DND-41 (cell line): ENCODE measurements around the gene TEDC1.

ENCODE experiments used
- ATAC-seq: fragments of 200-7000 bp; cut with Tn5 transposase; 3 replicates; pipeline ENCODE4 v1.9.1; 2021; ENCODE audit warnings: low read depth; ENCODE audit not compliant: insufficient read depth
- DNase-seq: peaks from one replicate; pipeline ENCODE4 v3.0.0-alpha.2; 2020
- H2AFZ ChIP-seq: 2 replicates; pipeline ENCODE4 v1.6.0; 2012; ENCODE audit warnings: low read depth, low read length
- H3K27ac ChIP-seq: 2 replicates; pipeline ENCODE4 v1.5.1; 2012; ENCODE audit warnings: low read length, inconsistent platforms
- H3K27me3 ChIP-seq: fragments of 200-600 bp; sonication (generic); 2 replicates; pipeline ENCODE4 v1.6.0; 2012; ENCODE audit warnings: low read length, mild to moderate bottlenecking, inconsistent platforms; ENCODE audit not compliant: insufficient read depth, poor library complexity
- H3K36me3 ChIP-seq: 2 replicates; pipeline ENCODE4 v1.5.1; 2012; ENCODE audit warnings: low read length, inconsistent platforms; ENCODE audit not compliant: insufficient read depth
- H3K4me1 ChIP-seq: 2 replicates; pipeline ENCODE4 v1.5.1; 2012; ENCODE audit warnings: mild to moderate bottlenecking, low read length; ENCODE audit not compliant: insufficient read depth
- H3K4me2 ChIP-seq: 2 replicates; pipeline ENCODE4 v1.6.0; 2012; ENCODE audit warnings: mild to moderate bottlenecking, moderate library complexity, low read length, inconsistent platforms; ENCODE audit not compliant: insufficient read depth
- H3K4me3 ChIP-seq, 2 experiments: fragments of 200-600 bp in 1 of 2; shearing (Covaris generic) in 1 of 2; 2 replicates each; pipeline ENCODE4 v1.5.1; 2012 to 2016; ENCODE audit warnings: inconsistent platforms in 2 of 2, low read length in 2 of 2, mild to moderate bottlenecking in 2 of 2, low read depth in 1 of 2, moderate library complexity in 1 of 2
- H3K79me2 ChIP-seq: 2 replicates; pipeline ENCODE4 v1.6.0; 2012; ENCODE audit warnings: low read length, inconsistent platforms; ENCODE audit not compliant: insufficient read depth
- H3K9ac ChIP-seq: 2 replicates; pipeline ENCODE4 v1.6.0; 2012; ENCODE audit warnings: low read depth, mild to moderate bottlenecking, inconsistent platforms, low read length, moderate library complexity
- H3K9me3 ChIP-seq: 2 replicates; pipeline ENCODE4 v1.5.1; 2012; ENCODE audit warnings: low read length, moderate library complexity, mild to moderate bottlenecking, inconsistent platforms; ENCODE audit not compliant: insufficient read depth, severe bottlenecking
- H4K20me1 ChIP-seq: 2 replicates; pipeline ENCODE4 v1.6.0; 2012; ENCODE audit warnings: low read length; ENCODE audit not compliant: insufficient read depth
- CTCF ChIP-seq: IDR thresholded peaks from 2 replicates; pipeline ENCODE4 v1.5.1; 2012; ENCODE audit warnings: borderline replicate concordance, low read length, moderate library complexity, mild to moderate bottlenecking; ENCODE audit not compliant: poor library complexity, severe bottlenecking; ENCODE audit errors: extremely low read depth
- EZH2 ChIP-seq: IDR thresholded peaks from 3 replicates; pipeline ENCODE4 v1.6.1; 2012; ENCODE audit warnings: borderline replicate concordance, low read depth, mild to moderate bottlenecking, moderate library complexity, low read length, inconsistent platforms; ENCODE audit not compliant: severe bottlenecking

Gene TEDC1

GRCh38 chr14:105536691-105537579, 45.9 kb downstream of the TEDC1 start:
- H3K9me3 ChIP-seq: no peaks in the 10 kb centered on the region

GRCh38 chr14:105537580-105538474, 46.8 kb downstream of the TEDC1 start:
- Histone ChIP-seq H3K27ac (no peak overlapping the region), H3K4me2 (peak overlapping the region; percentile 36), H4K20me1 (peaks cover 3% of the 10 kb centered on the region; the same call in 1 of the 2 replicates), H3K4me1 (peaks cover 7% of the 10 kb centered on the region), H3K27me3 (no peaks in the 10 kb centered on the region), H2AFZ (peak overlapping the region; percentile 34; the same call in 1 of the 2 replicates), H3K9me3 (no peaks in the 10 kb centered on the region), H3K79me2 (no peaks in the 10 kb centered on the region), H3K9ac (no peak overlapping the region; the same call in 1 of the 2 replicates), H3K36me3 (no peaks in the 10 kb centered on the region), H3K4me3 (no peak overlapping the region)
- peak; percentile 67 for DNase-seq
- no peak for TF ChIP-seq EZH2
- peak; percentile 90 for TF ChIP-seq CTCF
- peak; percentile 92 for ATAC-seq

More at GRCh38 chr14:105536691-105537579, 45.9 kb downstream of the TEDC1 start:
- TF ChIP-seq EZH2: no peak
- no peak for TF ChIP-seq CTCF
- DNase-seq: no peak
- H4K20me1 ChIP-seq: peaks cover 3% of the 10 kb centered on the region; the same call in 1 of the 2 replicates
- no peak overlapping the region for H3K4me2 ChIP-seq
- H3K4me3 ChIP-seq: no peak overlapping the region
- no peaks in the 10 kb centered on the region for H3K79me2 ChIP-seq
- no peak overlapping the region for H2AFZ ChIP-seq
- no peak overlapping the region for H3K9ac ChIP-seq
- H3K27ac ChIP-seq: no peak overlapping the region
- ATAC-seq: no peak
- H3K4me1 ChIP-seq: peaks cover 7% of the 10 kb centered on the region
- H3K36me3 ChIP-seq: no peaks in the 10 kb centered on the region
- no peaks in the 10 kb centered on the region for H3K27me3 ChIP-seq

- no peaks in the 10 kb centered on the region for H3K79me2 ChIP-seq
- H3K27ac ChIP-seq: no peak overlapping the region
- no peak overlapping the region for H2AFZ ChIP-seq
- DNase-seq (no peak), ATAC-seq (0 out of 3 replicates have a peak, but pooled peaks have one; percentile 4)
- TF ChIP-seq EZH2 (no peak), CTCF (no peak)
- H3K36me3 ChIP-seq: no peaks in the 10 kb centered on the region
- H3K4me1 ChIP-seq: peaks cover 7% of the 10 kb centered on the region
- H4K20me1 ChIP-seq: peaks cover 3% of the 10 kb centered on the region; the same call in 1 of the 2 replicates
- no peak overlapping the region for H3K4me2 ChIP-seq
- no peaks in the 10 kb centered on the region for H3K27me3 ChIP-seq
- no peak overlapping the region for H3K9ac ChIP-seq
- H3K9me3 ChIP-seq: peaks cover 5% of the 10 kb centered on the region
- no peak overlapping the region for H3K4me3 ChIP-seq
Measured at GRCh38 chr14:105538481-105539049, 47.5 kb downstream of the TEDC1 start.
